CD14-positive monocyte (primary cell): ENCODE measurements around the gene CHRM5. TPM values are rescaled to one million over a fixed set of nuclear protein-coding genes. Genes with fewer than 3 reads are reported as not detected.

Experiments used
- DNase-seq, 3 donors: peaks; one replicate each; pipeline ENCODE4 v3.0.0-alpha.2; 2011 to 2022
- H2AFZ ChIP-seq: 2 replicates; pipeline ENCODE4 v1.6.0; 2012; ENCODE audit warnings: mild to moderate bottlenecking, low read depth, low read length, inconsistent platforms; ENCODE audit not compliant: insufficient read depth, poor library complexity, severe bottlenecking
- H3K27ac ChIP-seq, 2 donors: 1 replicate in 1 of 2; 2 replicates in 1 of 2; pipeline ENCODE4 v1.5.1; 2012 to 2013; ENCODE audit warnings: low read length in 2 of 2, control low read depth in 1 of 2, inconsistent platforms in 1 of 2, low read depth in 1 of 2, mild to moderate bottlenecking in 1 of 2
- H3K27me3 ChIP-seq, 2 donors: one replicate each; pipeline versions ENCODE4 v1.6.0 to v1.6.1; 2011 to 2013; ENCODE audit warnings: low read length in 2 of 2; ENCODE audit not compliant: control insufficient read depth in 2 of 2, insufficient read depth in 2 of 2
- H3K36me3 ChIP-seq, 2 donors: replicated peaks in 1 of 2; 1 replicate in 1 of 2; 2 replicates in 1 of 2; pipeline versions ENCODE4 v1.5.1 to v1.6.1; 2012 to 2013; ENCODE audit warnings: low read length in 2 of 2, control low read depth in 1 of 2, inconsistent platforms in 1 of 2, mild to moderate bottlenecking in 1 of 2; ENCODE audit not compliant: insufficient read depth in 2 of 2, control insufficient read depth in 1 of 2
- H3K4me1 ChIP-seq, 2 donors: 1 replicate in 1 of 2; 2 replicates in 1 of 2; pipeline versions ENCODE4 v1.5.1 to v1.6.1; 2012 to 2013; ENCODE audit warnings: low read length in 2 of 2, control low read depth in 1 of 2, inconsistent platforms in 1 of 2, mild to moderate bottlenecking in 1 of 2, moderate library complexity in 1 of 2; ENCODE audit not compliant: insufficient read depth in 2 of 2, control insufficient read depth in 1 of 2
- H3K4me2 ChIP-seq: replicated peaks from 2 replicates; pipeline ENCODE3; 2012; ENCODE audit warnings: low read length, moderate library complexity, mild to moderate bottlenecking; ENCODE audit not compliant: poor library complexity, severe bottlenecking; ENCODE audit errors: extremely low read depth
- H3K4me3 ChIP-seq, 3 experiments: fragments of 200-600 bp in 1 of 3; sonication (generic) in 1 of 3; replicated peaks in 1 of 3; 1 replicate in 2 of 3; 2 replicates in 1 of 3; pipeline ENCODE4 v1.5.1; 2011 to 2013; ENCODE audit warnings: low read length in 3 of 3, mild to moderate bottlenecking in 3 of 3, control low read depth in 2 of 3, low read depth in 2 of 3, inconsistent platforms in 1 of 3, moderate library complexity in 1 of 3
- H3K79me2 ChIP-seq: 2 replicates; pipeline ENCODE4 v1.6.0; 2012; ENCODE audit warnings: mild to moderate bottlenecking, control low read depth, inconsistent platforms, low read length, moderate library complexity; ENCODE audit not compliant: insufficient read depth
- H3K9ac ChIP-seq: 2 replicates; pipeline ENCODE4 v1.6.0; 2017; ENCODE audit warnings: low read length, mild to moderate bottlenecking; ENCODE audit not compliant: insufficient read depth, poor library complexity, severe bottlenecking
- H3K9me3 ChIP-seq, 2 donors: replicated peaks in 1 of 2; 1 replicate in 1 of 2; 2 replicates in 1 of 2; pipeline versions ENCODE4 v1.5.1 to v1.6.1; 2012 to 2013; ENCODE audit warnings: low read length in 2 of 2, control low read depth in 1 of 2; ENCODE audit not compliant: control insufficient read depth in 1 of 2, insufficient read depth in 1 of 2
- H4K20me1 ChIP-seq: 2 replicates; pipeline ENCODE4 v1.6.0; 2012; ENCODE audit warnings: mild to moderate bottlenecking, low read length, control low read depth, moderate library complexity; ENCODE audit not compliant: insufficient read depth
- H3K27ac Mint-ChIP-seq, 7 donors: one replicate each; pipeline ENCODE4 v1.8.0; 2020; ENCODE audit warnings: mild to moderate bottlenecking in 7 of 7, mixed read lengths in 7 of 7, moderate library complexity in 6 of 7, inconsistent platforms in 2 of 7
- H3K27me3 Mint-ChIP-seq, 3 donors: one replicate each; pipeline ENCODE4 v1.8.0; 2021 to 2022; ENCODE audit warnings: low read depth in 3 of 3, mild to moderate bottlenecking in 3 of 3, mixed read lengths in 3 of 3, moderate library complexity in 3 of 3, inconsistent platforms in 1 of 3
- H3K36me3 Mint-ChIP-seq, 2 donors: one replicate each; pipeline ENCODE4 v1.8.0; 2020; ENCODE audit warnings: mixed read lengths in 2 of 2, inconsistent platforms in 1 of 2, mild to moderate bottlenecking in 1 of 2
- H3K4me1 Mint-ChIP-seq: one replicate; pipeline ENCODE4 v1.8.0; 2020; ENCODE audit warnings: mild to moderate bottlenecking, mixed read lengths
- H3K4me3 Mint-ChIP-seq, 2 donors: one replicate each; pipeline ENCODE4 v1.8.0; 2020; ENCODE audit warnings: mild to moderate bottlenecking in 2 of 2, mixed read lengths in 2 of 2, moderate library complexity in 1 of 2
- H3K9me3 Mint-ChIP-seq, 7 donors: one replicate each; pipeline ENCODE4 v1.8.0; 2020 to 2022; ENCODE audit warnings: mixed read lengths in 7 of 7, mild to moderate bottlenecking in 6 of 7, moderate library complexity in 6 of 7, inconsistent platforms in 2 of 7
- WGBS: methylation state at CpG from one replicate; pipeline ENCODE4 v1.1.5; 2013; ENCODE audit warnings: missing lambda C conversion rate; ENCODE audit not compliant: insufficient coverage; 5-methylcytosine and 5-hydroxymethylcytosine counted together
- intact Hi-C, 2 donors: fragments of 100-400 bp; cut with micrococcal nuclease; formaldehyde crosslinking; loops; one replicate each; pipeline versions ENCODE4 v1.15.0 to v1.15.1; 2023
- polyA plus RNA-seq, 3 donors: library from polyadenylated mRNA; depleted of rRNA in 1 of 3; unstranded in 2 of 3; stranded (reverse) in 1 of 3; fragments of 300-500 nt in 2 of 3; fragments of >200 nt in 1 of 3; fragmentation: Illumina TruSeq in 2 of 3; gene quantifications; 1 replicate in 2 of 3; 2 replicates in 1 of 3; pipeline ENCODE4 v1.2.3, GENCODE V29; 2012 to 2021
- TF ChIP-seq, protein P1 (sequence below): fragments of 200-600 bp; IDR thresholded peaks from one replicate; pipeline ENCODE4 v1.8.0; 2022; ENCODE audit warnings: antibody characterized with exemption, mild to moderate bottlenecking

The CHRM5 gene
- polyA plus RNA-seq, 3 donors, result not detected

DNA sequence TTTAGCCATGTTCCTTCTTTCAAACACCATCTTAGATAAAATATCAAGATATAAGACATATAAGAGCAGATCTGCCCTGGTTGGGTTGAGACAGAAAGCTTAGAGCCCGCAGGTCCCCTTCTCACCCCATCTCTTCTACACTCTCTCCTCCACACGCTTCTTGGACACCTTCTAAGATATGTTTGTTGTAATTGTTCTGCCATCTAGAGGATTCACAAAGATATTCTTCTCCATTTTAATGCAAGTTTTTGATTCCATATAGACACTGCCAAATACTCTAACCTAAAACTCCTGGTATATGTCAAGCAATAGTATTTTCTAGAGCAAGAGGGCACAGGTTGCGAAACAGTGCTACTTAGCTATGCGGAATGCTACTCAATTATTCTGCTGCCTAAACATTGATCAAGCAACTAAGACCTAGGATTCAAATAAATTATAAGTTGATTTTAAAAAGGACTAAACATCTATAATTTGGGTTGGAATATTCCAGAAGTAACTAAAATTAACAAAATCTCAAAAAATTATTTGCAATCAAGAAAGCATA is 6.8 kb downstream of the CHRM5 start:
- WGBS, result no CpG with 5 or more reads among the region's 4 CpGs
- no peaks in the 10 kb centered on the region for H3K79me2 ChIP-seq
- TF ChIP-seq, protein P1, sequence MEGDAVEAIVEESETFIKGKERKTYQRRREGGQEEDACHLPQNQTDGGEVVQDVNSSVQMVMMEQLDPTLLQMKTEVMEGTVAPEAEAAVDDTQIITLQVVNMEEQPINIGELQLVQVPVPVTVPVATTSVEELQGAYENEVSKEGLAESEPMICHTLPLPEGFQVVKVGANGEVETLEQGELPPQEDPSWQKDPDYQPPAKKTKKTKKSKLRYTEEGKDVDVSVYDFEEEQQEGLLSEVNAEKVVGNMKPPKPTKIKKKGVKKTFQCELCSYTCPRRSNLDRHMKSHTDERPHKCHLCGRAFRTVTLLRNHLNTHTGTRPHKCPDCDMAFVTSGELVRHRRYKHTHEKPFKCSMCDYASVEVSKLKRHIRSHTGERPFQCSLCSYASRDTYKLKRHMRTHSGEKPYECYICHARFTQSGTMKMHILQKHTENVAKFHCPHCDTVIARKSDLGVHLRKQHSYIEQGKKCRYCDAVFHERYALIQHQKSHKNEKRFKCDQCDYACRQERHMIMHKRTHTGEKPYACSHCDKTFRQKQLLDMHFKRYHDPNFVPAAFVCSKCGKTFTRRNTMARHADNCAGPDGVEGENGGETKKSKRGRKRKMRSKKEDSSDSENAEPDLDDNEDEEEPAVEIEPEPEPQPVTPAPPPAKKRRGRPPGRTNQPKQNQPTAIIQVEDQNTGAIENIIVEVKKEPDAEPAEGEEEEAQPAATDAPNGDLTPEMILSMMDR, result no peak
- H3K4me2 ChIP-seq, result no peak overlapping the region
- no peak overlapping the region for H3K4me3 ChIP-seq
- no peak overlapping the region for H2AFZ ChIP-seq
- no peaks in the 10 kb centered on the region for H4K20me1 ChIP-seq
- H3K4me1 Mint-ChIP-seq, result no peaks in the 10 kb centered on the region
- no peak overlapping the region for H3K27ac Mint-ChIP-seq
- H3K4me3 Mint-ChIP-seq, result no peak overlapping the region
- H3K27me3 Mint-ChIP-seq, result no peaks in the 10 kb centered on the region
- no peak overlapping the region for H3K9ac ChIP-seq
- no peaks in the 10 kb centered on the region for H3K27me3 ChIP-seq
- no peaks in the 10 kb centered on the region for H3K4me1 ChIP-seq
- no peaks in the 10 kb centered on the region for H3K36me3 ChIP-seq
- intact Hi-C loops, result no loop called here
- no peak overlapping the region for H3K27ac ChIP-seq
- H3K9me3 ChIP-seq, result no peaks in the 10 kb centered on the region
- DNase-seq, result no peak
- H3K36me3 Mint-ChIP-seq, result no peaks in the 10 kb centered on the region
- H3K9me3 Mint-ChIP-seq, result no peaks in the 10 kb centered on the region

DNA sequence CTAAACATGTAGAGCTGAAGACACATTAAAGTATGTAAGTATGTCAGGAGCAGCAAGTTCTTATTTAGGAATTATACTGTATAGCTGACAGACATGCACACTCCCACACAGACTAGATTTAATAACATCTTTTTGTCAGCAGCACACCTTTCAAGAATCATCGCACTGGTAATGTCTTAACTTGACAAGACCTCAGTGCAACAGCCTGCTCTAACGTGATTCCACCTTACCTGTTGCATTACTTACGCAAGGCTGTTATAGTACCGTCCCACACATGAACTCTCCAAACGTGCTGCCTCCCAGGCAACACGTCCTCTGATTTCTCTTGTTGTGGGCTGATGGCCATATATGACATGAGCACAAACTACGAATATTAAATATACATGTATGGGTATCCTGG is 11.9 kb downstream of the CHRM5 start:
- no peaks in the 10 kb centered on the region for H4K20me1 ChIP-seq
- Mint-ChIP-seq H3K36me3 (no peaks in the 10 kb centered on the region), H3K4me1 (no peaks in the 10 kb centered on the region), H3K4me3 (no peak overlapping the region), H3K9me3 (no peaks in the 10 kb centered on the region), H3K27me3 (no peaks in the 10 kb centered on the region), H3K27ac (no peak overlapping the region)
- intact Hi-C loops, result no loop called here
- 94% methylated on average over 2 of the region's 7 CpGs for WGBS
- no peaks in the 10 kb centered on the region for H3K4me1 ChIP-seq
- H3K4me3 ChIP-seq, result no peak overlapping the region
- TF ChIP-seq, protein P1, result no peak
- no peak overlapping the region for H2AFZ ChIP-seq
- no peaks in the 10 kb centered on the region for H3K36me3 ChIP-seq
- no peak for DNase-seq
- no peak overlapping the region for H3K4me2 ChIP-seq
- H3K27ac ChIP-seq, result no peak overlapping the region
- no peak overlapping the region for H3K9ac ChIP-seq
- H3K27me3 ChIP-seq, result no peaks in the 10 kb centered on the region
- no peaks in the 10 kb centered on the region for H3K9me3 ChIP-seq
- no peaks in the 10 kb centered on the region for H3K79me2 ChIP-seq
